NOMO-1 treated with dmso at 0.1 percent for 144 hours (cell line): ENCODE results near the gene COL18A1.

Experiments
- DNase-seq: peaks from one replicate; lab custom pipeline; 2025; ENCODE audit not compliant: unreplicated experiment; lab: John Stamatoyannopoulos, UW

The COL18A1 gene

GRCh38 chr21:45476582-45476981, 71.6 kb downstream of the COL18A1 start:
- no peak for DNase-seq

GRCh38 chr21:45477176-45478114, 72.5 kb downstream of the COL18A1 start:
- DNase-seq = no peak

- peak; percentile 73 for DNase-seq
Measured at GRCh38 chr21:45478115-45478801, 73.3 kb downstream of the COL18A1 start.

- no peak for DNase-seq
Measured at GRCh38 chr21:45478816-45479669, 74.1 kb downstream of the COL18A1 start.

GRCh38 chr21:45479691-45480675, 75.0 kb downstream of the COL18A1 start:
- no peak for DNase-seq

GRCh38 chr21:45480701-45481500, 75.9 kb downstream of the COL18A1 start:
- no peak for DNase-seq

GRCh38 chr21:45481566-45481965, 76.6 kb downstream of the COL18A1 start:
- DNase-seq = no peak

GRCh38 chr21:45481977-45482898, 77.3 kb downstream of the COL18A1 start:
- DNase-seq = no peak

- DNase-seq = peak; percentile 24
Measured at GRCh38 chr21:45482899-45483821, 78.2 kb downstream of the COL18A1 start.

GRCh38 chr21:45484318-45484717, 79.4 kb downstream of the COL18A1 start:
- no peak for DNase-seq

GRCh38 chr21:45485686-45486442, 80.9 kb downstream of the COL18A1 start:
- DNase-seq = no peak

- DNase-seq = no peak
Measured at GRCh38 chr21:45486443-45487160, 81.6 kb downstream of the COL18A1 start.

- no peak for DNase-seq
Measured at GRCh38 chr21:45487161-45487806, 82.3 kb downstream of the COL18A1 start.

GRCh38 chr21:45487891-45488600, 83.1 kb downstream of the COL18A1 start:
- no peak for DNase-seq
